B cell (primary cell): ENCODE measurements around the gene ERBB4. TPM values are rescaled to one million over a fixed set of nuclear protein-coding genes. Genes with fewer than 3 reads are reported as not detected.

Experiments used
- ATAC-seq: fragments of 200-7000 bp; cut with Tn5 transposase; one replicate; pipeline ENCODE4 v1.10.0; 2021; ENCODE audit warnings: low read depth, mild to moderate bottlenecking, moderate number of reproducible peaks, moderate library complexity
- CTCF ChIA-PET: fragments of 350-600 bp; sonication (Branson Sonifier 250); formaldehyde crosslinking; loops from one replicate; lab custom pipeline; 2021; ENCODE audit warnings: antibody characterized with exemption, inconsistent platforms; lab: Charles Lee
- POLR2A ChIA-PET: fragments of 350-600 bp; sonication (Branson Sonifier 250); formaldehyde crosslinking; loops from one replicate; lab custom pipeline; 2021; ENCODE audit warnings: antibody characterized with exemption; lab: Charles Lee
- DNase-seq: peaks from one replicate; pipeline ENCODE4 v3.0.0; 2013
- H2AFZ ChIP-seq: 2 replicates; pipeline ENCODE4 v1.6.1; 2012; ENCODE audit warnings: mild to moderate bottlenecking, low read depth, low read length; ENCODE audit not compliant: insufficient read depth, poor library complexity, severe bottlenecking
- H3K27ac ChIP-seq, 2 donors: 1 replicate in 1 of 2; 2 replicates in 1 of 2; pipeline ENCODE4 v1.5.1; 2012 to 2013; ENCODE audit warnings: low read length in 2 of 2, mild to moderate bottlenecking in 2 of 2, moderate library complexity in 1 of 2
- H3K27me3 ChIP-seq, 4 experiments: fragments of 200-600 bp in 1 of 4; sonication (generic) in 1 of 4; replicated peaks in 1 of 4; 1 replicate in 2 of 4; 2 replicates in 2 of 4; pipeline versions ENCODE4 v1.6.1 to v1.7.0; 2013 to 2016; ENCODE audit warnings: low read length in 3 of 4, mild to moderate bottlenecking in 2 of 4, mixed read lengths in 1 of 4, moderate library complexity in 1 of 4; ENCODE audit not compliant: insufficient read depth in 4 of 4, control insufficient read depth in 3 of 4; ENCODE audit errors: control extremely low read depth in 1 of 4
- H3K36me3 ChIP-seq, 2 experiments: replicated peaks in 1 of 2; 1 replicate in 1 of 2; 2 replicates in 1 of 2; pipeline versions ENCODE4 v1.6.1 to v1.7.1; 2013; ENCODE audit warnings: low read length in 1 of 2; ENCODE audit not compliant: insufficient read depth in 2 of 2, control insufficient read depth in 1 of 2; ENCODE audit errors: control extremely low read depth in 1 of 2, extremely low read depth in 1 of 2
- H3K4me1 ChIP-seq, 2 donors: fragments of 200-600 bp in 1 of 2; sonication (generic) in 1 of 2; 1 replicate in 1 of 2; 2 replicates in 1 of 2; pipeline versions ENCODE4 v1.5.1 to v1.6.1; 2013 to 2017; ENCODE audit warnings: low read length in 2 of 2; ENCODE audit not compliant: control insufficient read depth in 2 of 2, insufficient read depth in 2 of 2
- H3K4me2 ChIP-seq: replicated peaks from 2 replicates; pipeline ENCODE3; 2012; ENCODE audit warnings: mild to moderate bottlenecking, low read depth, low read length; ENCODE audit not compliant: poor library complexity, severe bottlenecking
- H3K4me3 ChIP-seq, 5 experiments: fragments of 200-600 bp in 1 of 5; sonication (generic) in 1 of 5; 1 replicate in 3 of 5; 2 replicates in 2 of 5; pipeline versions ENCODE4 v1.5.1 to v1.7.0; 2011 to 2016; ENCODE audit warnings: low read length in 4 of 5, mild to moderate bottlenecking in 4 of 5, low read depth in 2 of 5, control low read depth in 1 of 5, moderate library complexity in 1 of 5; ENCODE audit not compliant: insufficient read depth in 1 of 5; ENCODE audit errors: control extremely low read depth in 1 of 5, extremely low read depth in 1 of 5
- H3K79me2 ChIP-seq: fragments of 200-600 bp; sonication (generic); one replicate; pipeline ENCODE4 v1.6.0; 2016; ENCODE audit warnings: low read length; ENCODE audit not compliant: control insufficient read depth, insufficient read depth
- H3K9ac ChIP-seq: fragments of 200-600 bp; sonication (generic); 2 replicates; pipeline ENCODE4 v1.6.1; 2017; ENCODE audit warnings: mild to moderate bottlenecking, low read length, moderate library complexity
- H3K9me3 ChIP-seq, 3 donors: one replicate each; pipeline versions ENCODE4 v1.6.1 to v1.7.1; 2013; ENCODE audit warnings: low read length in 2 of 3; ENCODE audit not compliant: control insufficient read depth in 2 of 3, insufficient read depth in 1 of 3; ENCODE audit errors: control extremely low read depth in 1 of 3
- H4K20me1 ChIP-seq: 2 replicates; pipeline ENCODE4 v1.6.0; 2012; ENCODE audit warnings: mild to moderate bottlenecking, low read length; ENCODE audit not compliant: insufficient read depth, control insufficient read depth, poor library complexity, severe bottlenecking
- H3K27ac Mint-ChIP-seq: one replicate; pipeline ENCODE4 v1.8.0; 2021; ENCODE audit warnings: mixed read lengths
- H3K27me3 Mint-ChIP-seq: one replicate; pipeline ENCODE4 v1.8.0; 2021; ENCODE audit warnings: mixed read lengths
- H3K4me1 Mint-ChIP-seq: one replicate; pipeline ENCODE4 v1.8.0; 2021; ENCODE audit warnings: mixed read lengths
- H3K4me3 Mint-ChIP-seq: one replicate; pipeline ENCODE4 v1.8.0; 2021; ENCODE audit warnings: mixed read lengths
- H3K9me3 Mint-ChIP-seq: one replicate; pipeline ENCODE4 v1.8.0; 2022; ENCODE audit warnings: mixed read lengths; ENCODE audit not compliant: insufficient read depth
- CTCF ChIP-seq: fragments of 200-600 bp; IDR thresholded peaks from one replicate; pipeline ENCODE4 v1.8.0; 2022; ENCODE audit warnings: antibody characterized with exemption, mild to moderate bottlenecking
- EZH2 ChIP-seq: IDR thresholded peaks from 2 replicates; pipeline ENCODE4 v1.6.1; 2012; ENCODE audit warnings: borderline replicate concordance, low read depth, mild to moderate bottlenecking, moderate library complexity, low read length; ENCODE audit not compliant: insufficient read depth, poor library complexity, severe bottlenecking
- WGBS: methylation state at CpG from one replicate; pipeline ENCODE4 v1.1.5; 2013; ENCODE audit warnings: missing lambda C conversion rate; ENCODE audit not compliant: insufficient coverage; 5-methylcytosine and 5-hydroxymethylcytosine counted together
- intact Hi-C: fragments of 100-400 bp; cut with micrococcal nuclease; formaldehyde crosslinking; loops from one replicate; pipeline ENCODE4 v1.10.0; 2022
- polyA plus RNA-seq: library from polyadenylated mRNA; depleted of rRNA; stranded (reverse); fragments of >200 nt; gene quantifications from 2 replicates; pipeline ENCODE4 v1.2.3, GENCODE V29; 2012
- total RNA-seq, 2 donors: library from RNA; stranded (reverse); fragments of 120-200 nt in 1 of 2; gene quantifications; 1 replicate in 1 of 2; 2 replicates in 1 of 2; pipeline versions ENCODE4 v1.2.3 to v1.2.4, GENCODE V29; 2013 to 2022

The ERBB4 gene
- total and polyA plus RNA-seq, 2 donors (not counting 1 experiment from before 2014, with no cell fraction given): not detected

GRCh38 chr2:212337036-212337435, 201.6 kb downstream of the ERBB4 start:
- ChIA-PET POLR2A (no interaction called here), CTCF (no interaction called here)
- no peaks in the 10 kb centered on the region for H3K27me3 Mint-ChIP-seq
- H3K4me3 ChIP-seq: no peak overlapping the region
- TF ChIP-seq CTCF: no peak
- TF ChIP-seq EZH2: no peak
- H3K4me1 Mint-ChIP-seq: no peaks in the 10 kb centered on the region
- no peaks in the 10 kb centered on the region for H3K9me3 ChIP-seq
- no peaks in the 10 kb centered on the region for H3K36me3 ChIP-seq
- H4K20me1 ChIP-seq: no peaks in the 10 kb centered on the region
- WGBS: no CpG with 5 or more reads among the region's 2 CpGs
- no peak overlapping the region for H3K4me3 Mint-ChIP-seq
- no peak for DNase-seq
- no peaks in the 10 kb centered on the region for H3K79me2 ChIP-seq
- no peak overlapping the region for H3K4me2 ChIP-seq
- no peak overlapping the region for H2AFZ ChIP-seq
- H3K27ac Mint-ChIP-seq: no peak overlapping the region
- H3K4me1 ChIP-seq: no peaks in the 10 kb centered on the region
- no peaks in the 10 kb centered on the region for H3K9me3 Mint-ChIP-seq
- no peak for ATAC-seq
- intact Hi-C loops: no loop called here
- no peak overlapping the region for H3K27ac ChIP-seq
- H3K9ac ChIP-seq: no peak overlapping the region
- no peaks in the 10 kb centered on the region for H3K27me3 ChIP-seq

- no peaks in the 10 kb centered on the region for H3K9me3 Mint-ChIP-seq
- intact Hi-C loops: no loop called here
Measured at GRCh38 chr2:212330263-212330662, 208.3 kb downstream of the ERBB4 start.

More at GRCh38 chr2:212330263-212330662, 208.3 kb downstream of the ERBB4 start:
- Histone ChIP-seq H3K36me3 (no peaks in the 10 kb centered on the region), H3K4me2 (no peak overlapping the region), H3K27me3 (no peaks in the 10 kb centered on the region), H3K9me3 (no peaks in the 10 kb centered on the region), H3K79me2 (no peaks in the 10 kb centered on the region), H3K4me1 (no peaks in the 10 kb centered on the region), H4K20me1 (no peaks in the 10 kb centered on the region), H2AFZ (no peak overlapping the region), H3K4me3 (no peak overlapping the region), H3K9ac (no peak overlapping the region), H3K27ac (no peak overlapping the region)
- Mint-ChIP-seq H3K4me1 (no peaks in the 10 kb centered on the region), H3K4me3 (no peak overlapping the region), H3K27ac (no peak overlapping the region), H3K27me3 (no peaks in the 10 kb centered on the region)
- CTCF ChIA-PET: no interaction called here
- ATAC-seq: no peak
- DNase-seq: no peak
- WGBS: 80% methylated on average over 2 of the region's 4 CpGs
- POLR2A ChIA-PET: no interaction called here
- TF ChIP-seq CTCF (no peak), EZH2 (no peak)
